PC-3 (cell line): ENCODE measurements around the gene IFNLR1. TPM values are rescaled to one million over a fixed set of nuclear protein-coding genes. Genes with fewer than 3 reads are reported as not detected.

Experiments
- ATAC-seq: fragments of 200-7000 bp; cut with Tn5 transposase; 2 replicates; pipeline ENCODE4 v1.9.1; 2020; ENCODE audit warnings: mild to moderate bottlenecking, moderate library complexity
- BruUV-seq: library from RNA; stranded (reverse); fragments of 400-500 nt; replicated peaks from 2 replicates; lab custom pipeline; 2021; lab: Mats Ljungman, UMichigan
- CTCF ChIA-PET: fragments of 300-600 bp; sonication (Branson Sonifier 250); formaldehyde crosslinking; loops from one replicate; lab custom pipeline; 2022; ENCODE audit warnings: antibody characterized with exemption; lab: Charles Lee
- POLR2A ChIA-PET: fragments of 300-600 bp; sonication (Branson Sonifier 250); formaldehyde crosslinking; loops from one replicate; lab custom pipeline; 2022; ENCODE audit warnings: antibody characterized with exemption; ENCODE audit not compliant: unreplicated experiment; lab: Charles Lee
- DNase-seq: peaks from one replicate; pipeline ENCODE4 v3.0.0-alpha.2; 2015
- H2AFZ ChIP-seq: fragments of 300-600 bp; sonication (generic); 2 replicates; pipeline ENCODE4 v1.6.0; 2016; ENCODE audit warnings: antibody characterized with exemption, low read length
- H3F3A ChIP-seq: fragments of 300-600 bp; sonication (generic); one replicate; pipeline ENCODE4 v1.6.0; 2017; ENCODE audit warnings: antibody characterized with exemption, low read length, control low read depth, mild to moderate bottlenecking; ENCODE audit not compliant: unreplicated experiment
- H3K27ac ChIP-seq: fragments of 300-600 bp; sonication (generic); 2 replicates; pipeline ENCODE4 v1.5.1; 2016; ENCODE audit warnings: mild to moderate bottlenecking, low read length
- H3K27me3 ChIP-seq: fragments of 300-600 bp; sonication (generic); 2 replicates; pipeline ENCODE4 v1.6.1; 2016; ENCODE audit warnings: low read length, mixed read lengths
- H3K36me3 ChIP-seq: fragments of 300-600 bp; sonication (generic); 2 replicates; pipeline ENCODE4 v1.6.1; 2016; ENCODE audit warnings: low read depth, mixed run types, low read length, mixed read lengths
- H3K4me1 ChIP-seq: fragments of 300-600 bp; sonication (generic); 2 replicates; pipeline ENCODE4 v1.5.1; 2016; ENCODE audit warnings: low read length; ENCODE audit not compliant: insufficient read depth
- H3K4me2 ChIP-seq: fragments of 300-600 bp; sonication (generic); 2 replicates; pipeline ENCODE4 v1.6.0; 2016; ENCODE audit warnings: low read length
- H3K4me3 ChIP-seq: fragments of 300-600 bp; sonication (generic); 2 replicates; pipeline ENCODE4 v1.5.1; 2016; ENCODE audit warnings: mild to moderate bottlenecking, low read length, mixed read lengths
- H3K79me2 ChIP-seq: fragments of 300-600 bp; sonication (generic); 2 replicates; pipeline ENCODE4 v1.6.1; 2017; ENCODE audit warnings: low read length, mixed read lengths
- H3K9ac ChIP-seq: fragments of 300-600 bp; sonication (generic); 2 replicates; pipeline ENCODE4 v1.6.0; 2016; ENCODE audit warnings: mild to moderate bottlenecking, low read length
- H3K9me2 ChIP-seq: fragments of 300-600 bp; sonication (generic); replicated peaks from 2 replicates; pipeline ENCODE4 v1.6.1; 2016; ENCODE audit warnings: mixed run types, low read length, mixed read lengths
- H3K9me3 ChIP-seq: fragments of 300-600 bp; sonication (generic); 2 replicates; pipeline ENCODE4 v1.6.1; 2016; ENCODE audit warnings: low read length, mixed read lengths
- H4K20me1 ChIP-seq: fragments of 300-600 bp; sonication (generic); 2 replicates; pipeline ENCODE4 v1.6.1; 2016; ENCODE audit warnings: low read length, mixed read lengths
- CTCF ChIP-seq: fragments of 300-600 bp; sonication (generic); conservative IDR thresholded peaks from 2 replicates; pipeline ENCODE4 v1.5.1; 2017; ENCODE audit warnings: antibody characterized with exemption, low read depth, mild to moderate bottlenecking, low read length
- EZH2 ChIP-seq: fragments of 300-600 bp; sonication (generic); IDR thresholded peaks from one replicate; pipeline ENCODE4 v1.6.1; 2017; ENCODE audit warnings: antibody characterized with exemption, mild to moderate bottlenecking, low read length; ENCODE audit not compliant: unreplicated experiment
- EZH2phosphoT487 ChIP-seq: fragments of 300-600 bp; sonication (generic); IDR thresholded peaks from 2 replicates; pipeline ENCODE4 v1.6.1; 2018; ENCODE audit warnings: mild to moderate bottlenecking, antibody characterized with exemption, low read length, borderline replicate concordance
- intact Hi-C: fragments of 100-400 bp; cut with micrococcal nuclease; formaldehyde crosslinking; loops from 2 replicates; pipeline ENCODE4 v1.9.0; 2023
- total RNA-seq: library from RNA; depleted of rRNA; stranded (reverse); fragments of >200 nt; gene quantifications from 2 replicates; pipeline ENCODE4 v1.2.3, GENCODE V29; 2014; rRNA removed

Gene IFNLR1
- total RNA-seq, 1 experiment from 2014 or later: 9.5 TPM

- Histone ChIP-seq H4K20me1 (no peaks in the 10 kb centered on the region), H3F3A (no peaks in the 10 kb centered on the region), H3K9me3 (no peaks in the 10 kb centered on the region), H3K4me3 (no peak overlapping the region), H3K79me2 (no peaks in the 10 kb centered on the region), H3K4me1 (peaks cover 13% of the 10 kb centered on the region), H3K27me3 (no peaks in the 10 kb centered on the region), H3K36me3 (no peaks in the 10 kb centered on the region), H3K9me2 (no peaks in the 10 kb centered on the region), H2AFZ (no peak overlapping the region), H3K9ac (no peak overlapping the region), H3K4me2 (no peak overlapping the region), H3K27ac (no peak overlapping the region)
- TF ChIP-seq CTCF (no peak), EZH2phosphoT487 (no peak), EZH2 (no peak)
- POLR2A ChIA-PET: interaction anchor here (0.6 kb wide), 1 partner anchor 10 kb away, joined by 4 read pairs; no protein-coding TSS in a partner anchor
- no peak for ATAC-seq
- intact Hi-C loops: no loop called here
- CTCF ChIA-PET: no interaction called here
- DNase-seq: no peak
- no TSS peak for BruUV-seq
Measured at GRCh38 chr1:24105368-24106160, 81.5 kb downstream of the IFNLR1 start.

GRCh38 chr1:24104854-24105253, 82.2 kb downstream of the IFNLR1 start:
- POLR2A ChIA-PET: interaction anchor here (0.6 kb wide), 1 partner anchor 10 kb away, joined by 4 read pairs; no protein-coding TSS in a partner anchor
- H2AFZ ChIP-seq: no peak overlapping the region
- DNase-seq (no peak), ATAC-seq (no peak)
- H3K9ac ChIP-seq: no peak overlapping the region
- no peaks in the 10 kb centered on the region for H3K9me2 ChIP-seq
- H3F3A ChIP-seq: no peaks in the 10 kb centered on the region
- H3K9me3 ChIP-seq: no peaks in the 10 kb centered on the region
- no peak overlapping the region for H3K27ac ChIP-seq
- no peaks in the 10 kb centered on the region for H3K36me3 ChIP-seq
- no peaks in the 10 kb centered on the region for H4K20me1 ChIP-seq
- no peaks in the 10 kb centered on the region for H3K27me3 ChIP-seq
- BruUV-seq: no TSS peak
- H3K4me1 ChIP-seq: peaks cover 13% of the 10 kb centered on the region
- CTCF ChIA-PET: no interaction called here
- no peak overlapping the region for H3K4me3 ChIP-seq
- intact Hi-C loops: no loop called here
- no peaks in the 10 kb centered on the region for H3K79me2 ChIP-seq
- no peak overlapping the region for H3K4me2 ChIP-seq
- TF ChIP-seq CTCF (no peak), EZH2phosphoT487 (no peak), EZH2 (no peak)

Other genes starting within 250 kb of the IFNLR1 start
- gene PNRC2, start 227.5 kb downstream of the IFNLR1 start, total RNA-seq: 36.3 and 45.6 TPM in 2 replicates
- 109 and 121 TPM in 2 replicates for gene SRSF10, start 207.0 kb downstream of the IFNLR1 start, total RNA-seq
- 0.04 and 0.12 TPM in 2 replicates for gene MYOM3, start 75.2 kb downstream of the IFNLR1 start, total RNA-seq
- gene IL22RA1, start 44.1 kb downstream of the IFNLR1 start, total RNA-seq: 1.2 TPM in 2 replicates
- 3.5 and 7.8 TPM in 2 replicates for gene GRHL3, start 132.1 kb upstream of the IFNLR1 start, total RNA-seq
- 12.8 and 14.9 TPM in 2 replicates for gene STPG1, start 226.5 kb upstream of the IFNLR1 start, total RNA-seq
- 35.2 and 43.7 TPM in 2 replicates for gene NIPAL3, start 228.5 kb upstream of the IFNLR1 start, total RNA-seq